Subcutaneous adipose tissue (tissue), 4 donors: ENCODE measurements around the gene PHF11. TPM values are rescaled to one million over a fixed set of nuclear protein-coding genes. Genes with fewer than 3 reads are reported as not detected.

Experiments used
- total RNA-seq, 4 donors: library from RNA; depleted of rRNA; stranded (reverse); fragments of >200 nt; gene quantifications; one replicate each; pipeline ENCODE4 v1.1.0, GENCODE V29; 2016
- TF ChIP-seq, protein P1 (sequence below): fragments of 450-650 bp; IDR thresholded peaks from one replicate; pipeline ENCODE4 v1.5.1; 2016; ENCODE audit warnings: low read depth, mild to moderate bottlenecking, control low read depth, antibody characterized with exemption, moderate library complexity

PHF11 gene
- total RNA-seq, 4 donors from 2014 or later: 37.7 to 67.2 (median 47.5) TPM

DNA sequence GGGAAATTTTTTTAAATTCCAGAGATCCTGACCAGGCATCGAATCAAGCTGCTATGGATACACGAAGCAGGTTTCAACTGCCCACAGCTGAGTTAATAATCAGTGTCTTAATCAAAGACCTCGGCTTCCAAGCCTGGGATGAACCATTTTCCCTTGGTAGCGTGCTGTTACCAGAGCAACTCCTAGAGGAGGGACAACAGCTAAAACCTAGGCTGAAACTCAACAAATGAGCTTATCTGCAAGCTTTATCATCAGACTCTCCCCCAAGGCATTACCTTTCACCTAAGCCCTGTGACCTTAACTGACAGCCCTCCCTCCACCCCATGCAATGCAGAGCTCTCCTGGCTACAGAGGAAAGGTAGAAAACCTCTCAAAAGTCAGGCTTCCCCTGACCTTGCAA is 49.9 kb downstream of the PHF11 start:
- TF ChIP-seq, protein P1, sequence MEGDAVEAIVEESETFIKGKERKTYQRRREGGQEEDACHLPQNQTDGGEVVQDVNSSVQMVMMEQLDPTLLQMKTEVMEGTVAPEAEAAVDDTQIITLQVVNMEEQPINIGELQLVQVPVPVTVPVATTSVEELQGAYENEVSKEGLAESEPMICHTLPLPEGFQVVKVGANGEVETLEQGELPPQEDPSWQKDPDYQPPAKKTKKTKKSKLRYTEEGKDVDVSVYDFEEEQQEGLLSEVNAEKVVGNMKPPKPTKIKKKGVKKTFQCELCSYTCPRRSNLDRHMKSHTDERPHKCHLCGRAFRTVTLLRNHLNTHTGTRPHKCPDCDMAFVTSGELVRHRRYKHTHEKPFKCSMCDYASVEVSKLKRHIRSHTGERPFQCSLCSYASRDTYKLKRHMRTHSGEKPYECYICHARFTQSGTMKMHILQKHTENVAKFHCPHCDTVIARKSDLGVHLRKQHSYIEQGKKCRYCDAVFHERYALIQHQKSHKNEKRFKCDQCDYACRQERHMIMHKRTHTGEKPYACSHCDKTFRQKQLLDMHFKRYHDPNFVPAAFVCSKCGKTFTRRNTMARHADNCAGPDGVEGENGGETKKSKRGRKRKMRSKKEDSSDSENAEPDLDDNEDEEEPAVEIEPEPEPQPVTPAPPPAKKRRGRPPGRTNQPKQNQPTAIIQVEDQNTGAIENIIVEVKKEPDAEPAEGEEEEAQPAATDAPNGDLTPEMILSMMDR: no peak

DNA sequence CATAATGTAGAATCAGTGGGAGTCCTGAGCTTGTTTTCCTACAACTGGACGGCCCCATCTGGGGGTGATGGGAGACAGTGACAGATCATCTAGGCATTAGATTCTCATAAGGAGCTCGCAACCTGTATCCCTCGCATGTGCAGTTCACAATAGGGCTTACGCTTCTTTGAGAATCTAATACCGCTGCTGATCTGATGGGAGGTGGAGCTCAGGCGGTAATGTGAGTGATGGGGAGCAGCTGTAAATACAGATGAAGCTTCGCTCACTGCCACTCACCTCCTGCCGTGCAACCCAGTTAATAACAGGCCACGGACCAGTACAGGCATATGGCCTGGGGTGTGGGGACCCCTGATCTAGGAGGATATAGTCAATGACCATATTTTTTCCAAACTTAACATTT is 50.8 kb downstream of the PHF11 start:
- TF ChIP-seq, protein P1: no peak

GRCh38 chr13:49549289-49549688 is 53.5 kb downstream of the PHF11 start:
- TF ChIP-seq, protein P1: no peak

GRCh38 chr13:49550942-49551644 is 55.3 kb downstream of the PHF11 start:
- TF ChIP-seq, protein P1: no peak

DNA sequence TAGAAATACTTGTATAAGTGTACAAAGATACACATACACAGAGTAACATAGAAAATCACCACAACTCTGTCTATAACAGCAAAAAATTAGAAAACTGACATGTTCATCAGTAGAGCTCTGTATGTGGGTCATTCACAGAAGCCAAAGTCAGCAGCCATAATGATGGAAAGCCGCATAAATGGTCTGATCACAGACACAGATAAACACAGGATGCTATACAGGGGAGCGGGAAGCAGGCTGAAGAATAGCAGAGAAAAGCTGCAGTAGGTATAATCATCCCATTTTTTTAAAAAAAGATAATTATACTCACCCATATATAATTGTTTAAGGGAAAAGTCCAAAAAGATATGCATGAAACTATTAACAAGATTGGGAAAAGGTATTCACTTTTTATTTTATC is 58.1 kb downstream of the PHF11 start:
- TF ChIP-seq, protein P1: no peak

GRCh38 chr13:49554387-49554786 is 58.6 kb downstream of the PHF11 start:
- TF ChIP-seq, protein P1: no peak

DNA sequence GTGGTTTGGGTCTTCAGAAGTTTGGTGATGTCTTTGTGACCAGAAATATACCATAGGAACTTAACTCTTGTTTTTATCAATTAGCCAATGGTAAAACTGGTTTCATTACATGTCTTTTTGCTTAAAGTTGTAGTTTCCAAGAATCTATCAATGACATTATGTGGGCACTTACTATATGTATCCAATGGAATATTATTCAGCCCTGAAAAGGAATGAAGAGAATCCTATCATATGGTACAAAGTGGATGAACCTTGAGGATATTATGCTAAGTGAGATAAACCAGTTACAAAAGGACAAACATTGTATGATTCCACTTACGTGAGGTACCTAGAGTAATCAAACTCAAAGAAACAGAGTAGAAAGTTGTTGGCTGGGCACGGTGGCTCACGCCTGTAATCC is 63.3 kb downstream of the PHF11 start:
- TF ChIP-seq, protein P1: no peak
